HG02870 (cell line): ENCODE results near the gene DNAJB13.

Experiments used
- ATAC-seq: cut with Tn5 transposase; IDR thresholded peaks from one replicate; pipeline ENCODE4 v1.9.1; 2021; ENCODE audit warnings: mild to moderate bottlenecking, moderate library complexity; ENCODE audit not compliant: unreplicated experiment

Gene DNAJB13

GRCh38 chr11:74012074-74012809 is 61.4 kb downstream of the DNAJB13 start:
- ATAC-seq = no peak

- no peak for ATAC-seq
Observed at GRCh38 chr11:74013141-74013540, 62.3 kb downstream of the DNAJB13 start.

- no peak for ATAC-seq
Observed at GRCh38 chr11:74014880-74015279, 64.1 kb downstream of the DNAJB13 start.

GRCh38 chr11:74015919-74016684 is 65.3 kb downstream of the DNAJB13 start:
- ATAC-seq = no peak

DNA sequence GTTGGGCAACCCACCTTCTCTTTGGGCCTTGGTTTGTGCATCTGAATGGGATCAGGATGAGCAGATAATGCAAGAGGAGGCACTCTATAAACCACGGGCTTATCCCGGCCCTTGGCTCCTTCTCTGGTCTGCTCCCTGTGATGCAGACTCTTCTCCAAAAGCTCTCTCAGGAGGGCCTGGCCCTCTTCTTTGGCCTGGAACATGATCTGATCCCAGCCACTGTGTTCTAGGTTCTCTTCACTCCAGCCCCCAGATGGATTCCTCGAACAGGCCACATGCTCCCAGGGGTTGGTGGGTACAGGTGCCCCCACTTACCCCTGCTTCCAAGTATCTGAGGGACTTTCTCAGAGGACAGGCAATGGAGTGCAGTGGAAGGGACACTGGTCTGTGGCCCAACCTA is 66.8 kb downstream of the DNAJB13 start:
- ATAC-seq = no peak

- no peak for ATAC-seq
Observed at GRCh38 chr11:74018331-74019005, 67.6 kb downstream of the DNAJB13 start.

- ATAC-seq = no peak
Observed at GRCh38 chr11:74019104-74019738, 68.4 kb downstream of the DNAJB13 start.

DNA sequence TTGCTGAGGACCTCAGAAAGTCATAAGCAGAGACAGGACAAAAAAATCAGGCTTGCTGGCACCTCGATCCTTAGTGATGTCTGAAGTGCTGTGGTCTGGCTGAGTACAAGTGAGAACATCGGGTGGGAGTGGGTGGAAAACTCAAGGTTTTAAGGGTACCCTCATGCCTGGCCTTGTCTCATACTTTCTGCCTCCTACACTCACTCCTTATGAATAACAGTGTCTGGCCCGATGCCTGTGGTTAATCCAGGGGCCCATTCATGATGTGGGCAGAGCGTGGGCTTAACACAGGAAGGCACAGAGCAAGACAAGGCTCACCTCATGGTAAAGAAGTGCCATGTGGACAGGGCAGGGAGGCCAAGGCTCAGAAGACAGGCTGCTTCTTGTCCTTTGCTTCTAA is 69.0 kb downstream of the DNAJB13 start:
- peak; percentile 22 for ATAC-seq
